ENCODE measurements around the gene DDX1. TPM values are rescaled to one million over a fixed set of nuclear protein-coding genes. Genes with fewer than 3 reads are reported as not detected.
"Not testable (repeated sequence)": the region's sequence is repeated elsewhere in the genome, so short reads cannot be mapped to it uniquely, and the experiment has no call there.

DDX1 gene
- total RNA-seq, 4 donors from 2014 or later, result 41.6 to 78.6 (median 66.5) TPM

GRCh38 chr2:15620857-15621471, 29.3 kb downstream of the DDX1 start:
- no peak overlapping the region for H3K27ac ChIP-seq
- no peaks in the 10 kb centered on the region for H3K4me1 ChIP-seq
- no peak for DNase-seq
- 96 to 100% methylated on average over 4 of the region's 4 CpGs for WGBS, 2 donors
- H3K4me3 ChIP-seq, result no peak overlapping the region
- peaks cover 14 to 99% (median 35%) of the 10 kb centered on the region in 3 donors for H3K36me3 ChIP-seq
- intact Hi-C loops (cut with DNase I), result no loop called here
- no peaks in the 10 kb centered on the region for H3K27me3 ChIP-seq
- no peak for TF ChIP-seq POLR2A (IDR thresholded peaks at IDR 0.05)
- TF ChIP-seq CTCF (IDR thresholded peaks at IDR 0.05), result no peak
- H3K9me3 ChIP-seq, result no peaks in the 10 kb centered on the region

- H3K27ac ChIP-seq; H3K27me3 ChIP-seq; H3K4me1 ChIP-seq; H3K9me3 ChIP-seq; H3K4me3 ChIP-seq; DNase-seq; intact Hi-C loops (cut with DNase I): not testable (repeated sequence)
- peaks cover 14 to 99% (median 35%) of the 10 kb centered on the region in 3 donors for H3K36me3 ChIP-seq
- WGBS, 2 donors, result 85 to 90% methylated on average over 5 of the region's 5 CpGs
Measured at GRCh38 chr2:15621472-15621870, 29.8 kb downstream of the DDX1 start.

- peaks cover 14 to 99% (median 35%) of the 10 kb centered on the region in 3 donors for H3K36me3 ChIP-seq
- no peaks in the 10 kb centered on the region for H3K4me1 ChIP-seq
- no peak overlapping the region for H3K4me3 ChIP-seq
- DNase-seq, result no peak
- H3K27me3 ChIP-seq, result no peaks in the 10 kb centered on the region
- H3K27ac ChIP-seq, result no peak overlapping the region
- no peaks in the 10 kb centered on the region for H3K9me3 ChIP-seq
- TF ChIP-seq POLR2A (IDR thresholded peaks at IDR 0.05), result no peak
- TF ChIP-seq CTCF (IDR thresholded peaks at IDR 0.05), result no peak
- intact Hi-C loops (cut with DNase I), result no loop called here
- 89 to 92% methylated on average over 2 of the region's 2 CpGs for WGBS, 2 donors
Measured at GRCh38 chr2:15622214-15622613, 30.5 kb downstream of the DDX1 start.

- Histone ChIP-seq H3K27ac (no peak overlapping the region), H3K9me3 (no peaks in the 10 kb centered on the region), H3K36me3 (peaks cover 14 to 100% (median 35%) of the 10 kb centered on the region in 3 donors), H3K27me3 (no peaks in the 10 kb centered on the region), H3K4me1 (no peaks in the 10 kb centered on the region), H3K4me3 (no peak overlapping the region)
- intact Hi-C loops (cut with DNase I), result no loop called here
- no peak for DNase-seq
- no peak for TF ChIP-seq CTCF (IDR thresholded peaks at IDR 0.05)
- no peak for TF ChIP-seq POLR2A (IDR thresholded peaks at IDR 0.05)
- 95 to 96% methylated on average over 3 of the region's 3 CpGs for WGBS, 2 donors
Measured at GRCh38 chr2:15622614-15623480, 31.2 kb downstream of the DDX1 start.

- intact Hi-C loops (cut with DNase I), result no loop called here
- no peak for DNase-seq
- 94 to 98% methylated on average over 2 of the region's 2 CpGs for WGBS, 2 donors
- Histone ChIP-seq H3K9me3 (no peaks in the 10 kb centered on the region), H3K4me1 (no peaks in the 10 kb centered on the region), H3K27ac (no peak overlapping the region), H3K27me3 (no peaks in the 10 kb centered on the region), H3K4me3 (no peak overlapping the region), H3K36me3 (peaks cover 10 to 100% (median 29%) of the 10 kb centered on the region in 3 donors)
- TF ChIP-seq CTCF (IDR thresholded peaks at IDR 0.05) (no peak), POLR2A (IDR thresholded peaks at IDR 0.05) (no peak)
Measured at GRCh38 chr2:15623481-15623796, 31.8 kb downstream of the DDX1 start.
